ENCODE results near the gene ZNF135. TPM values are rescaled to one million over a fixed set of nuclear protein-coding genes. Genes with fewer than 3 reads are reported as not detected.

ZNF135 gene
- total and polyA plus RNA-seq, 8 donors: 3.3 to 32.6 (median 28.1) TPM

DNA sequence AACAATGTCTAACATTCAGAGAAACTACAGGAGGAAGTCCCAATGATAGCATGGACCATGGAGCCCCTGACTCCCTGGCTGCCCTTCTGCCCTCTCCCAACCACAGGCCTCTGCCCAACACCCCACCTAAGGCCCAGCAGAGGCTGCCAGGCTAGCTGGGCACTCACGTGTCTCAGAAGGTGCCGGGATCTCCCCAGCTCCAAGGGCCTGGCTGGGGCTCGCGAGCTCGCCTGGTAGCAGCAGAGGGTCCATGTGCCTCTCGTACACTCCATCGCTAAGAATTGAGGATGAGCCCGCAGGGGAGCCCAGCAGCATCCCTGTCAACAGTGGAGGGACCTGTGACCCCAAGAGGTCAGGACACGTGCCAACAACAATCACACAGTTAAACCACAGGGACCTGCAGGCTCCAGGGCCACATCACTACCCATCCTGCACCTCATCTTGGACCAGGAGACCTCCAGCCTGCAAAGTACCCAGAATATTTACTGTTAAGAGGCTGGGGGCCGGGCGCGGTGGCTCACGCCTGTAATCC lies 29.5 kb downstream of the ZNF135 start:
- Histone ChIP-seq H3K27ac (no peak overlapping the region), H3K27me3 (no peaks in the 10 kb centered on the region), H3K36me3 (peaks cover 0 to 72% of the 10 kb centered on the region in 2 donors), H3K9me3 (peaks cover 0 to 96% of the 10 kb centered on the region in 2 donors), H3K4me3 (no peak overlapping the region), H3K4me1 (no peaks in the 10 kb centered on the region)
- intact Hi-C loops (cut with DNase I): no loop called here
- no peak for DNase-seq
- ATAC-seq: no peak
- TF ChIP-seq, protein P1, sequence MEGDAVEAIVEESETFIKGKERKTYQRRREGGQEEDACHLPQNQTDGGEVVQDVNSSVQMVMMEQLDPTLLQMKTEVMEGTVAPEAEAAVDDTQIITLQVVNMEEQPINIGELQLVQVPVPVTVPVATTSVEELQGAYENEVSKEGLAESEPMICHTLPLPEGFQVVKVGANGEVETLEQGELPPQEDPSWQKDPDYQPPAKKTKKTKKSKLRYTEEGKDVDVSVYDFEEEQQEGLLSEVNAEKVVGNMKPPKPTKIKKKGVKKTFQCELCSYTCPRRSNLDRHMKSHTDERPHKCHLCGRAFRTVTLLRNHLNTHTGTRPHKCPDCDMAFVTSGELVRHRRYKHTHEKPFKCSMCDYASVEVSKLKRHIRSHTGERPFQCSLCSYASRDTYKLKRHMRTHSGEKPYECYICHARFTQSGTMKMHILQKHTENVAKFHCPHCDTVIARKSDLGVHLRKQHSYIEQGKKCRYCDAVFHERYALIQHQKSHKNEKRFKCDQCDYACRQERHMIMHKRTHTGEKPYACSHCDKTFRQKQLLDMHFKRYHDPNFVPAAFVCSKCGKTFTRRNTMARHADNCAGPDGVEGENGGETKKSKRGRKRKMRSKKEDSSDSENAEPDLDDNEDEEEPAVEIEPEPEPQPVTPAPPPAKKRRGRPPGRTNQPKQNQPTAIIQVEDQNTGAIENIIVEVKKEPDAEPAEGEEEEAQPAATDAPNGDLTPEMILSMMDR (IDR thresholded peaks at IDR 0.05): no peak

DNA sequence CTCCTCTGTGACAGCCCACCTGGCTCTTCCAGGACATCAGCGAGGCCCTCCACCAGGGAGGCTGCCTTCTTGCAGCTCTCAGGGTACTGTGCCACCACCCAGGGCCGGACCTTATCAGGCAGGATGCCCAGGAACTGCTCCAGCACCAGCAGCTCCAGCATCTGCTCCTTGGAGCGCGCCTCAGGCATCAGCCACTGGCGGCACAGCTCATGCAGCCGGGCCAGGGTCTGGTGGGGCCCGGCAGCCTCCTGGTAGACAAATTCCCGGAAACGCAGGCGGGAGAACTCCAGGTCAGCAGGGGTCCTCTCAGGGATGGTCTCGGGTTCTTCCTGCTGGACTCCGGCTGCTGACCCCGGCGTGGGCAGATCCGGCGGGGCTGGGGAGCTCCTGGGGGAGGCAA lies 30.8 kb downstream of the ZNF135 start:
- peaks cover 0 to 96% of the 10 kb centered on the region in 2 donors for H3K9me3 ChIP-seq
- TF ChIP-seq, protein P1 (IDR thresholded peaks at IDR 0.05): no peak
- peaks cover 0 to 59% of the 10 kb centered on the region in 2 donors for H3K36me3 ChIP-seq
- no peak overlapping the region for H3K4me3 ChIP-seq
- intact Hi-C loops (cut with DNase I): no loop called here
- H3K4me1 ChIP-seq: no peaks in the 10 kb centered on the region
- DNase-seq (no peak), ATAC-seq (no peak)
- no peak overlapping the region for H3K27ac ChIP-seq
- no peaks in the 10 kb centered on the region for H3K27me3 ChIP-seq

DNA sequence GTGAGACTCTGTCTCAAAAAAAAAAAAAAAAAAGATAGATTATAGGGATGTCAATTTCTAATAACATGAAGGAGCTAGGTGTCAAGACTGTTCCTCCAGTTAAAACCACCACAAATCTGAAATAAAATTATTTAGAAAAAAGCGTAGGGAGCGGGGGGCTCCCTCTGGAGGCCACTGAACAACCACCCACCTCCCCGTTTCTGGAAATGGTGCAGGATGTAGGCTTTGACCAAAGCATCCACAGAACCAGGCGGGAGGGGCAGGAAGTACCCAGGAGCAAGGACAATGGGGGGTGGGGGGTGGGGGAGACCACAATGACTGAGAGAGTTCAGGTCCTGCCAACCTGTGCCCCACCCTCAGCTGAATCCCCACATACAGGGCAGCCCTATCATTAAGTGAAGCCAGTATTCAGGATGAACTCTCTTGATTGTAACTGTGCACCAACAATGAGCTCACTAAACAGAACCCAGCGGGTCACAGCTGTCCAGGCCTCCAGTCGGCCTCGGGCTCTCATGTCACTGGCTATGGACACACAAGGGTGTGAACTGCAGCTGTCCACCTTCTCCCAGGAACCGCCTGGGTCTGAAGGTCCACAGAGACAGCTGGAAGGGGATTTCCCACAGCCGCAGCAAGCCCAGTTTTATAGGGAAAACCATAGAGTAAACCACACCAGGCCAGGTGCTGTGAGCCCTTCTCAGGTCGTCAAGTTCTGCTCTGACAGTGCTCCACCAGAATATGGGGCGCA lies 32.3 kb downstream of the ZNF135 start:
- peaks cover 0 to 96% of the 10 kb centered on the region in 2 donors for H3K9me3 ChIP-seq

DNA sequence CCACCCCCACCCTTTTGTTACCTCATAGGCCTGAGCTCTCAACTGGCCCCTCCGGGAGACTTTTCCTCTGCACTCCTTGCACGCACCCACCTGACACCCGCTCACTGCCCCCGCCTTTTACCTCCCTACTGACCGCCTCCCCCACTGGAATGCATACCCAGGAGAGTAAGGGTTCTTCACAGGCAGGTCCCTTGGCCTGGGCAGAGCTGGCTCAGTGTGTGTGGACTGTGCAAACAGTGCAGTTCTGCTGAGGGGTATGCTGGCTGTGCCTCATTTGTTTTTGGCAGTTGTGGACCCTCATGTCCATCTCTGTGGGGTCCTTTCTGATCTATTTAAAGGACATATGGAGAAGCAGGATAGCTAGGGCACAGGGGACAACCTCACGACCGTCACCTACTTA lies 34.0 kb downstream of the ZNF135 start:
- H3K27me3 ChIP-seq: no peaks in the 10 kb centered on the region
- H3K4me3 ChIP-seq: no peak overlapping the region
- peaks cover 3 to 8% of the 10 kb centered on the region in 2 donors for H3K4me1 ChIP-seq
- ATAC-seq: no peak
- TF ChIP-seq, protein P1 (IDR thresholded peaks at IDR 0.05): no peak
- H3K9me3 ChIP-seq: peaks cover 0 to 81% of the 10 kb centered on the region in 2 donors
- intact Hi-C loops (cut with DNase I): no loop called here
- no peak overlapping the region for H3K27ac ChIP-seq
- peaks cover 0 to 30% of the 10 kb centered on the region in 2 donors for H3K36me3 ChIP-seq
- DNase-seq: no peak

More for the DNA sequence above, 32.3 kb downstream of the ZNF135 start:
- H3K4me3 ChIP-seq: no peak overlapping the region
- TF ChIP-seq, protein P1 (IDR thresholded peaks at IDR 0.05): no peak
- no peak for ATAC-seq
- peaks cover 0 to 47% of the 10 kb centered on the region in 2 donors for H3K36me3 ChIP-seq
- intact Hi-C loops (cut with DNase I): no loop called here
- no peaks in the 10 kb centered on the region for H3K4me1 ChIP-seq
- no peak for DNase-seq
- H3K27ac ChIP-seq: no peak overlapping the region
- no peaks in the 10 kb centered on the region for H3K27me3 ChIP-seq

DNA sequence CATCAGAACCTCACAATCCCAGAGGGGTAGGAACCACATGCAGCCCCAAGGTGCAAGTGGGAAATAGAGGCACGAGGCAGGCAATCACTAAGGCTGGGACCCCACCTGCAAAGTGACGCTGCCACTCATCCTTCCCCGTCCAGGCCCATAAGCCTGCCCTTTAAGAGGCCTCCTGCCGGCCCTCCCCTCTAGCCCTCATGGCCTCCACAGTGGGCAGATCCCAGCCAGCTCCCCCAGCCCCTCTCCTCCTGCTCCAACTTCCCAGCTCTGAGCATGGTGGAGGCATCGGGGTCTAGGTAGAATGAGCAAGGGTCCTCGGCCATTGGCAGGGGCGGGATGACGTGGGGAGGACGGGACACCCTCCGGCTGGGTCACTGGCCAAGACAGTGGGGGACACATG lies 36.2 kb downstream of the ZNF135 start:
- Histone ChIP-seq H3K4me3 (no peak overlapping the region), H3K4me1 (peaks cover 3 to 8% of the 10 kb centered on the region in 2 donors), H3K27me3 (no peaks in the 10 kb centered on the region), H3K27ac (no peak overlapping the region), H3K36me3 (peaks cover 0 to 14% of the 10 kb centered on the region in 2 donors), H3K9me3 (peaks cover 0 to 74% of the 10 kb centered on the region in 2 donors)
- intact Hi-C loops (cut with DNase I): no loop called here
- DNase-seq (no peak), ATAC-seq (no peak)
- TF ChIP-seq, protein P1 (IDR thresholded peaks at IDR 0.05): no peak
